Right lobe of liver (tissue), 6 donors: ENCODE results near the gene COL16A1. TPM values are rescaled to one million over a fixed set of nuclear protein-coding genes. Genes with fewer than 3 reads are reported as not detected.
A peak's percentile ranks its signal among the peaks of the same experiment; 100 is the strongest.

Experiments used
- ATAC-seq, 4 donors: fragments of 200-7000 bp; cut with Tn5 transposase; one replicate each; pipeline ENCODE4 v1.9.1; 2020; ENCODE audit warnings: mild to moderate bottlenecking in 4 of 4, moderate library complexity in 4 of 4
- DNase-seq, 3 donors: peaks; one replicate each; pipeline ENCODE4 v3.0.0-alpha.2; 2020
- H3K27ac ChIP-seq, 3 donors: fragments of 200-600 bp; one replicate each; pipeline ENCODE4 v1.8.0; 2022
- H3K27me3 ChIP-seq, 2 donors: fragments of 200-600 bp; one replicate each; pipeline ENCODE4 v1.8.0; 2022
- H3K36me3 ChIP-seq, 4 donors: fragments of 200-600 bp; sonication (generic) in 1 of 4; one replicate each; pipeline versions ENCODE4 v1.5.1 to v1.8.0; 2017 to 2022; ENCODE audit warnings: control low read depth in 1 of 4
- H3K4me1 ChIP-seq, 4 donors: fragments of 200-600 bp; sonication (generic) in 1 of 4; one replicate each; pipeline versions ENCODE4 v1.5.1 to v1.8.0; 2017 to 2022; ENCODE audit warnings: control low read depth in 1 of 4
- H3K4me3 ChIP-seq, 3 donors: fragments of 200-600 bp; one replicate each; pipeline ENCODE4 v1.8.0; 2022
- H3K9me3 ChIP-seq, 4 donors: fragments of 200-600 bp; sonication (generic) in 1 of 4; one replicate each; pipeline versions ENCODE4 v1.5.1 to v1.8.0; 2017 to 2022; ENCODE audit warnings: control low read depth in 1 of 4
- POLR2A ChIP-seq: fragments of 450-650 bp; IDR thresholded peaks from one replicate; pipeline ENCODE4 v1.6.1; 2017; ENCODE audit warnings: antibody characterized with exemption, mild to moderate bottlenecking
- WGBS: methylation state at CpG from one replicate; pipeline ENCODE4 v1.1.6; 2018; ENCODE audit warnings: low coverage, low lambda C conversion rate; ENCODE audit not compliant: insufficient coverage; ENCODE audit errors: missing lambda C conversion rate; 5-methylcytosine and 5-hydroxymethylcytosine counted together
- intact Hi-C, 2 donors: fragments of 100-400 bp; cut with DNase I; formaldehyde crosslinking; loops; one replicate each; pipeline versions ENCODE4 v1.11.2 to v1.14.1; 2022
- total RNA-seq, 6 experiments: library from RNA; depleted of rRNA in 2 of 6; stranded (reverse); fragments of >200 nt in 2 of 6; fragmentation: NEBNext Ultra II Directional in 3 of 6; extraction: Animal tissue kit (Norgen Biotek cat#: 25700) in 3 of 6; gene quantifications; one replicate each; pipeline versions ENCODE4 v1.1.0 to v1.2.4, GENCODE V29; 2016 to 2023
- TF ChIP-seq, protein P1 (sequence below), 4 donors: fragments of 200-600 bp in 3 of 4; fragments of 450-650 bp in 1 of 4; IDR thresholded peaks; one replicate each; pipeline versions ENCODE4 v1.5.1 to v1.8.0; 2016 to 2022; ENCODE audit warnings: antibody characterized with exemption in 4 of 4, mild to moderate bottlenecking in 2 of 4
- donor health status: DM: no; HTN: yes; CAD: no.
- donor health status: DM: no; HTN: no; CAD: no.
- donor health status: DM: no; HTN: no; CAD: no.
- donor health status: DM: no; HTN: yes; CAD: no.
- donor health status: DM: no; HTN: yes; CAD: no.

The COL16A1 gene
- total RNA-seq, 6 experiments from 2014 or later = 0.73 to 3.5 (median 1.9) TPM

DNA sequence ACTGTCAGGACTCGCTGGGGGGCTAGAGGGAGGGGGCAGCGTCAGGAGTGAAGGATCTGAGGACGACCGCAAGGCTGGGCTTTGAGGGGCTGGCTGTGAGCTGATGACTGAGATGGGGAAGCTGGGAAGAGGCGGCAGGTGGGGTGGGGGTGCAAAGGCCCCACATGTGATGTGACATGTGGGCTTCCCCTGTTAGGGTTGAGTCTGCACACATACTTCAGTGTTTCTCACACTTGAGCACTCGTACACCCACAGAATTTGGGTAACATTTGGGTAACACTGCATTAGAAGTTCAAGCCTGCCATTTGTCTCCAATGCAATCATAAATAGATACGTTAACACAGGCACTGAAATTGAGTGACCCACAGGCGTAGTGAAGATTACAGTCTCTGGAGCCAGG is 16.2 kb downstream of the COL16A1 start:
- no peaks in the 10 kb centered on the region for H3K36me3 ChIP-seq
- intact Hi-C loops = no loop called here
- no peaks in the 10 kb centered on the region for H3K27me3 ChIP-seq
- no peak for TF ChIP-seq POLR2A
- TF ChIP-seq, protein P1, sequence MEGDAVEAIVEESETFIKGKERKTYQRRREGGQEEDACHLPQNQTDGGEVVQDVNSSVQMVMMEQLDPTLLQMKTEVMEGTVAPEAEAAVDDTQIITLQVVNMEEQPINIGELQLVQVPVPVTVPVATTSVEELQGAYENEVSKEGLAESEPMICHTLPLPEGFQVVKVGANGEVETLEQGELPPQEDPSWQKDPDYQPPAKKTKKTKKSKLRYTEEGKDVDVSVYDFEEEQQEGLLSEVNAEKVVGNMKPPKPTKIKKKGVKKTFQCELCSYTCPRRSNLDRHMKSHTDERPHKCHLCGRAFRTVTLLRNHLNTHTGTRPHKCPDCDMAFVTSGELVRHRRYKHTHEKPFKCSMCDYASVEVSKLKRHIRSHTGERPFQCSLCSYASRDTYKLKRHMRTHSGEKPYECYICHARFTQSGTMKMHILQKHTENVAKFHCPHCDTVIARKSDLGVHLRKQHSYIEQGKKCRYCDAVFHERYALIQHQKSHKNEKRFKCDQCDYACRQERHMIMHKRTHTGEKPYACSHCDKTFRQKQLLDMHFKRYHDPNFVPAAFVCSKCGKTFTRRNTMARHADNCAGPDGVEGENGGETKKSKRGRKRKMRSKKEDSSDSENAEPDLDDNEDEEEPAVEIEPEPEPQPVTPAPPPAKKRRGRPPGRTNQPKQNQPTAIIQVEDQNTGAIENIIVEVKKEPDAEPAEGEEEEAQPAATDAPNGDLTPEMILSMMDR (IDR thresholded peaks at IDR 0.05) = no peak
- H3K4me1 ChIP-seq = no peaks in the 10 kb centered on the region
- WGBS = 73% methylated on average over 7 of the region's 8 CpGs
- no peak for ATAC-seq
- H3K9me3 ChIP-seq = no peaks in the 10 kb centered on the region
- no peak overlapping the region for H3K4me3 ChIP-seq
- DNase-seq = no peak
- no peak overlapping the region for H3K27ac ChIP-seq

DNA sequence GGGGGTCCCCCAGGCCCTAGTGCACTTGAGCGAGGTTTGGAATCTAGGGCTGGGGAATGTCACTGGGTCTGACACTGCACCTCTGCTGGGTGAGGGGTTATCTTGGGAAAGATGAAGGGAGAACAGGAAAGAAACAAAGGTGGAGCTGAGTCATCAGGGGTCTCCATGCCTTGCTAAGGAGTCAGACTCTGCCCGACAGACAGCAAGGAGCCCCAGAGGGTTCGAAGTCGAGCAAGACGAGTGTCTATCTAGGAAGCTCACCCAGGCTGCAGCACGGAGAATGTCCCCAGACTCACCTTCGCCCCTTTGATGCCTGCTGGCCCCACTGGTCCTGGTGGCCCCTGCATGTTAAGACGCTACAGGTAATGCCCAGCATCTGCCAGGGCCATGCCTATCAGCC is 18.0 kb downstream of the COL16A1 start:
- H3K27ac ChIP-seq = no peak overlapping the region
- H3K4me1 ChIP-seq = no peaks in the 10 kb centered on the region
- TF ChIP-seq, protein P1 (IDR thresholded peaks at IDR 0.05) = no peak
- no peak for TF ChIP-seq POLR2A
- no peaks in the 10 kb centered on the region for H3K27me3 ChIP-seq
- no peak for ATAC-seq
- no peak overlapping the region for H3K4me3 ChIP-seq
- intact Hi-C loops = no loop called here
- no peaks in the 10 kb centered on the region for H3K36me3 ChIP-seq
- WGBS = 90% methylated on average over 2 of the region's 8 CpGs
- H3K9me3 ChIP-seq = no peaks in the 10 kb centered on the region
- no peak for DNase-seq

DNA sequence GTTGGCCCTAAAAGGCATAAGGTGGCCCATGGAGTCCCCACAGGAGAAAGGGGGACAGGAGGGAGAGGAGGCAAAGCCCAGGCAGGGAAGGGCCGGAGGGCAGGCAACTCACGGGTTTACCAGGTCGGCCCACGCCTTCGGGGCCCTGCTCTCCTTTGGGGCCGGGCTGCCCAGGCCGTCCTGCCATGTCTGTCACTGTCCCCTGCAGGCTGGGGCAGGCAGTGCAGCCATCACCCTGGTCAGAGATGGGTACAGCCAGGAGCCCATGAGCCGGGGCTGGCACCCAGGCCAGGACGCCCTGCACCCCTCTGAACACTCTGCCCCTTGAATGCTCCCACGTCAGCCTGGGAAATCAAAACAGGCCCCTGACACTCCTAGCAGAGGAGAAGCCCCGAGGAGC is 19.8 kb downstream of the COL16A1 start:
- Histone ChIP-seq H3K4me3 (no peak overlapping the region), H3K36me3 (no peaks in the 10 kb centered on the region), H3K9me3 (no peaks in the 10 kb centered on the region), H3K27ac (no peak overlapping the region), H3K27me3 (no peaks in the 10 kb centered on the region), H3K4me1 (no peaks in the 10 kb centered on the region)
- TF ChIP-seq POLR2A = no peak
- TF ChIP-seq, protein P1 (IDR thresholded peaks at IDR 0.05) = peak in 3 of 4 donors; percentile 20 to 40 (median 25)
- ATAC-seq (peak; percentile 34 to 55 (median 44)), DNase-seq (no peak)
- WGBS = no CpG with 5 or more reads among the region's 11 CpGs
- intact Hi-C loops = no loop called here

DNA sequence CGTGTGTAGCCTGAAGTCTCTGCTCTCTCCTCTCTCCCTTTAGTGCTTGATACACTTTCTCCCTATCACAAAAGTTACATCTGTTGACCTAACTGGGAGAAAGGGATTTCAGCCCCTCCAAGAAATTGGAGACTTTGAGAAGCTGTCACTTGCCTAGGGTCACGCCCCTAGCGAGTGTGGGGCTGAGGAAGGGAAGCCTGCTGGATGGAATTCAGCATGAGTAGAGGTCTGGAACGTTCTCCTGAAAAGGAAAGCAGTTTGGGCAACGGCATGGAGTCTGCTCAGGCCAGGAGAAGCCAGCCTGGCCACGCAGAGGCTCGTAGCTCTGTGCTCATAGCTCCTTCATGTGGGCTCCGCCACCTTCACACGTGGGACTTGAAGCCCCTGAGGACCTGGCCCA is 22.4 kb downstream of the COL16A1 start:
- no peak overlapping the region for H3K27ac ChIP-seq
- DNase-seq = no peak
- H3K27me3 ChIP-seq = no peaks in the 10 kb centered on the region
- no peaks in the 10 kb centered on the region for H3K36me3 ChIP-seq
- no peak for ATAC-seq
- intact Hi-C loops = no loop called here
- TF ChIP-seq, protein P1 (IDR thresholded peaks at IDR 0.05) = no peak
- TF ChIP-seq POLR2A = no peak
- no peak overlapping the region for H3K4me3 ChIP-seq
- WGBS = 40% methylated on average over 1 of the region's 9 CpGs
- no peaks in the 10 kb centered on the region for H3K9me3 ChIP-seq
- no peaks in the 10 kb centered on the region for H3K4me1 ChIP-seq

DNA sequence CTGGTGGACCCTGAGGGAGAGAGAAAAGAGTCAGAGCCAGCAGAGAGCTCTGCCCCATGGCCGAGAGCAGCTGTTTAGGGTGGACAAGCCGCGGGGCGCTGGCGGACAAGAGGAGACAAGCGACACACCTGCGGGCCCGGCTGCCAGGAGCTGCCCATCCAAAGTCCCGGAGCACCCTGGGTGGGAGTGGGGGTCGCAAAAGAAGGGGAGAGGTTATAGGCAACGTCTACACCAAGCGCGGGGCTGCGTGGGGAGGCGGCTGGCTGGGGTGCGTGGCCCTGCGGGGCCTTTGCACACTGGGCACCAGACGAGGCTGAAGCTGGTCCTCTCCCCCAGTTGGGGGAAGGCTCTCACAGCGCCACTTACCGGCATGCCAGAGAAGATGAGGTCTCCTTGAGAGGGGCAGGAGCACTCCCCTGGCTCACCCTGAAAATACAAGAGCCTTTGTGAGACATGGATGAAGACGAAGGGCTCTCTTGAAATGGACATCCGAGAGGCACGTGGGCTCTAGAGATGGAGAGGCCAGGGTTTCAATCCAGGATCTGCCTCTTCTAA is 24.1 kb downstream of the COL16A1 start:
- 45% methylated on average over 3 of the region's 23 CpGs for WGBS

More for the DNA sequence above, 24.1 kb downstream of the COL16A1 start:
- H3K4me3 ChIP-seq = no peak overlapping the region
- H3K27me3 ChIP-seq = no peaks in the 10 kb centered on the region
- no peak overlapping the region for H3K27ac ChIP-seq
- intact Hi-C loops = no loop called here
- H3K36me3 ChIP-seq = no peaks in the 10 kb centered on the region
- ATAC-seq (no peak), DNase-seq (no peak)
- no peaks in the 10 kb centered on the region for H3K9me3 ChIP-seq
- no peak for TF ChIP-seq POLR2A
- H3K4me1 ChIP-seq = no peaks in the 10 kb centered on the region
